ENCODE measurements around the gene PPP1CA.
A peak's percentile ranks its signal among the peaks of the same experiment; 100 is the strongest.
"Not testable (repeated sequence)": the region's sequence is repeated elsewhere in the genome, so short reads cannot be mapped to it uniquely, and the experiment has no call there.

The PPP1CA gene

GRCh38 chr11:67434395-67434881 is 32.8 kb upstream of the PPP1CA start:
- no peak for DNase-seq

- no peak for DNase-seq
Observed at GRCh38 chr11:67433536-67434394, 32.1 kb upstream of the PPP1CA start.

- no peak for DNase-seq
Observed at GRCh38 chr11:67432655-67433349, 31.1 kb upstream of the PPP1CA start.

DNA sequence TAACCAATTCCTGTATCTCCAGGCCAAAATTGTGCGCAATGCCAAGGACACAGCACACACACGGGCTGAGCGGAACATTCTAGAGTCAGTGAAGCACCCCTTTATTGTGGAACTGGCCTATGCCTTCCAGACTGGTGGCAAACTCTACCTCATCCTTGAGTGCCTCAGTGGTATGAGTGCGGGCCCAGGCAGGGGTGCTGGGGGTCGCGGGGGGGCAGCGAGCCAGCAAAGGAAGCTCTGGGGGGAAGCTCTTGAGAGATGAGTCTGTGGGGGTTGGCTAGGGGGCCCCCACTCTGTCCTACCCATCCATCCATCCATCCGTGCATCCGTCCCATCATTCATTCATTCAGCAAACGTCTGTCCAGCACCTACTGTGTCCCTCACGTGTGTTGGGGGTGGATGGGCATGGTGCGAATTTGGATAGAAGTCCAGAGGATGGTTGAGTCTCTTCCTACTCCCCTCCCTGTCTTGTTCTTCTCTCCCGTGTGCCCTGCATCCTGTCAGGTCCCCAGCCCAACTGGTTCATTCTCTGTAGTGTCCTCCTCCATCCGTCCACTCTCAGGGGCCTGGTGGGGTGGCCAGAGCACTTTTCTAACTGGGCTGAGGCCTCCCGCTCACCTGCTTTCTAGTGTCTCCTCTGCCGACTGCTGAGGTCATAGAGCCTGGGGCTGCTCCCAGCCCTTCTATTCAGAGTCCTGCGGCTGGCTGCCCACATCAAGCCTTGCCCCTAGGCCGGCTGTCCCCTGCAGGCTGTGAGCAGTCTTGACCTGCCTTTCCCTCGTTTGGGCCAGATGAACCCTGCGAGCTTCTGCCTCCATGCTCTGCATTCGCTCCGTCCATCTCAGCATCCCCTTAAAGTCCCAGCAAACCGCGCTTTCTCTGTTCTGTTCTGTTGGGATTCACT is 29.9 kb upstream of the PPP1CA start:
- no peak for DNase-seq

DNA sequence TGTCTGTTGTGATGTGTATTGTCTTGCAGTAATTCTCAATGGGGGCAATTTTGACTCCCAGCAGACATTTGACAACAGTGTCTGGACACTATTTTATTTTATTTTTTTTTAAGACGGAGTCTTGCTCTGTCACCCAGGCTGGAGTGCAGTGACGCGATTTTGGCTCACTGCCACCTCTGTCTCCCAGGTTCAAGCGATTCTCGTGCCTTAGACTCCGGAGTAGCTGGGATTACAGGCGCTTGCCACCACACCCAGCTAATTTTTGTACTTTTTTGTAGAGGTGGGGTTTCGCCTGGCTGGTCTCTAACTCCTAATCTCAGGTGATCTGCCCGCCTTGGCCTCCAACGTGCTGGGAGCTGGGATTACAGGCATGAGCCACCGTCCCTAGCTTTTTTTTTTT is 28.1 kb upstream of the PPP1CA start:
- no peak for DNase-seq

GRCh38 chr11:67429038-67429668 is 27.5 kb upstream of the PPP1CA start:
- no peak for DNase-seq

DNA sequence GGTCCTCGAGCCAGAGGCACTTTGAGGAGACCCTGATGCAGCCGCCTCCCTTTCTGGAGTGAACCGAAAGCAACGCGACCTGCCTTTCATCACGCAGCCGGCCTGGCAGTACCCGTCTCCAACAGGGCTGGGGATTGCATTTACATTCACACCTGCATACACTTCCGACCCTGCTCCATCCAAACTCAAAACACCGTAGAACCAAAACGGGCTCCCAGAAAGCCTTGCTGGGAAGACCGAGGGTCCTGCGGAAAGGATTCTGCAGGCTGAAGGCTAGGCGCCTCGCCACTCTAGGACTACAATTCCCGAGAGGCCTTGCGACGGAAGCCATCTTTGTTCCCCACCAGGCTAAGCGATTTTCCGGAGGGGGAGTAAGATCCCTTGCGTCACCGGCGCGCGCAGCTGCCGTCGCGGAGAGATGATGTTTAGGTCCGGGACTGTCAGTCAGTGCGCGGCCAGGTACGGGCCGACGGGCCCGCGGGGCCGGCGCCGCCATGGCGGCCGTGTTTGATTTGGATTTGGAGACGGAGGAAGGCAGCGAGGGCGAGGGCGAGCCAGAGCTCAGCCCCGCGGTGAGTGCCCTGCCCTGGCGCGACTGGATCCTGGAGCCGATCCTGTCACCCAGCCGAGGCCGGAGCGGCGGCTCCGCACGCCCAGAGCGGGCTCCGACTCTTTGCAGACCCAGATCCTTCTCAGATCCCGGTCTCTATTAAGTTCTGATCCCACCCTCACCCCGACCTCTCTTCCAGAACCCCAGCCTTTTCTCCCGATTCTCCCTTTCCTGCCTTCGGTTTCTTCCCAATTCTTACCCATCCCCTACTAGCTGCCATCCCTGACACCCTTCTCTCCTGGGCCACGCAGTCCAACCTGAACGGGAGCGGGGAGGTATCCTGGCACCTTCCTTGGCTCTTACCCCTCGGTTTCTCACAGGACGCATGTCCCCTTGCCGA is 26.7 kb upstream of the PPP1CA start, which contains the start of gene RPS6KB2:
TSS of gene RPS6KB2 (plus strand) at position 443 of the 950 bp plus-strand sequence. CDS start at position 495, 52 bp downstream.
- DNase-seq: peak; percentile 97 to 99 (median 97)

DNA sequence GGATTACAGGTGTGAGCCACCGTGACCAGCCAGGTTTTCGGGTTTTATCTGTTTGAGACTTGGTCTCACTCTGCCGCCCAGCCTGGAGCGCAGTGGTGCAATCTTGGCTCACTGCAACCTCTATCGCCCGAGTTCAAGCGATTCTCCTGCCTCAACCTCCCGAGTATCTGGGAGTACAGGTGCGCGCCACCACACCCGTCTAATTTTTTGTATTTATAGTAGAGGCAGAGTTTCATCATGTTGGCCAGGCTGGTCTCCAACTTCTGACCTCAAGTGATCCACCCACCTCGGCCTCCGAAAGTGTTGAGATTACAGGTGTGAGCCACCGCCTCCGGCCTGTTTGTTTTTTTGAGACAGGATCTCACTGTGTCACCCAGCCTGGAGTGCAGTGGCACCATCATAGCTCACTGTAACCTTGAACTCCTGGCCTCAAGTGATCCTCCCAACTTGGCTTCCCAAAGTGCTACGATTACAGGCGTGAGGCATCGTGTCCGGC is 25.8 kb upstream of the PPP1CA start:
- DNase-seq: not testable (repeated sequence)

DNA sequence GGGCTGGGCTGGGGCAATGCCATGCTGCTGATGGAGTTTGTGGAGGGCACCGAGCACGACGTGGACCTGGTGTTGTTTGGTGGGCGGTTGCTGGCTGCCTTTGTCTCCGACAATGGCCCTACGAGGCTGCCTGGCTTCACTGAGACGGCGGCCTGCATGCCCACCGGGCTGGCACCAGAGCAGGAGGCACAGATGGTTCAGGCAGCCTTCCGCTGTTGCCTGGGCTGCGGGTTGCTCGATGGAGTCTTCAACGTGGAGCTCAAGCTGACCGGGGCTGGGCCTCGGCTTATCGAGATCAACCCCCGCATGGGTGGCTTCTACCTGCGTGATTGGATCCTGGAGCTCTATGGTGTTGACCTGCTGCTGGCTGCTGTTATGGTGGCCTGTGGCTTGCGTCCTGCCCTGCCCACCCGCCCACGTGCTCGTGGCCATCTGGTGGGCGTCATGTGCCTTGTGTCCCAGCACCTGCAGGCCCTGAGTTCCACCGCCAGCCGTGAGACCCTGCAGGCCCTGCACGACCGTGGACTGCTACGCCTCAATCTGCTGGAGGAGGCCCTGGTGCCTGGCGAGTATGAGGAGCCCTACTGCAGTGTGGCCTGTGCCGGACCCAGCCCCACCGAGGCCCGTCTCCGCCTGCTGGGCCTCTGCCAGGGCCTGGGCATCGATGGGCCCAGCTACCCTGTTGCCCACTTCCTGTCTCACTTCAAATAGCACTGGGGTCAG is 22.4 kb upstream of the PPP1CA start:
- DNase-seq: no peak

GRCh38 chr11:67423466-67423865 is 21.8 kb upstream of the PPP1CA start:
- DNase-seq: no peak

- no peak for DNase-seq
Observed at GRCh38 chr11:67422891-67423290, 21.2 kb upstream of the PPP1CA start.

- no peak for DNase-seq
Observed at GRCh38 chr11:67421430-67422031, 19.9 kb upstream of the PPP1CA start.

DNA sequence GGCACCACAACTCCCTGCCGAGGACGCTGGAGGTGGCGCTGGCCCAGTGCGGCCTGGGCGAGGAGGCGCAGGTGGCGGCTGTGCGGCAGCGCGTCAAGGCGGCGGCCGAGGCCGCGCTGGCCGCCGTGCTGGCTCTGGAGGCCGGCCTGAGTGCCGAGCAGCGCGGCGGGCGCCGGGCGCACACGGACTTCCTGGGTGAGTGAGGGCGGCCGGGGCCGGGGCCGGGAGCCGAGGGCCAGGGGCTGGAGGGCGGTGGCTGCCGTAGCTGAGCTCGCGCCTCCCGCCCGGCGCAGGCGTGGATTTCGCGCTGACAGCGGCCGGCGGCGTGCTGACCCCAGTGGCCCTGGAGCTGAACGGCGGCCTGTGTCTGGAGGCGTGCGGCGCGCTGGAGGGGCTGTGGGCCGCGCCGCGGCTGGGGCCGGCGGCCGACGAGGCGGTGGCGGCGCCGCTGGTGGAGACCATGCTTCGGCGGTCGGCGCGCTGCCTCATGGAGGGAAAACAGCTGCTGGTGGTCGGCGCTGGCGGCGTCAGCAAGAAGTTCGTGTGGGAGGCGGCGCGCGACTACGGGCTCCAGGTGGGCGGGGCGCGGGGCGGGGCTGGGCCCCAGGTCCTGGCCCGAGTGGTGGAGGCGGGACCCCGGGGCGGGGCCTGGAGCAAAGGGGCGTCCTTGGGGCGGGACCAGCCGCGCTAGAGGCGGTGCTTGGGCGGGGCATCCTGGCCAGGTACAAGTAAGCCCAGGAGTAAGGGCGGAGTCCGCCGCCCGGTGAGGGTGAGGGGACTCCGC is 19.2 kb upstream of the PPP1CA start:
- DNase-seq: peak; percentile 94 to 97 (median 97)

DNA sequence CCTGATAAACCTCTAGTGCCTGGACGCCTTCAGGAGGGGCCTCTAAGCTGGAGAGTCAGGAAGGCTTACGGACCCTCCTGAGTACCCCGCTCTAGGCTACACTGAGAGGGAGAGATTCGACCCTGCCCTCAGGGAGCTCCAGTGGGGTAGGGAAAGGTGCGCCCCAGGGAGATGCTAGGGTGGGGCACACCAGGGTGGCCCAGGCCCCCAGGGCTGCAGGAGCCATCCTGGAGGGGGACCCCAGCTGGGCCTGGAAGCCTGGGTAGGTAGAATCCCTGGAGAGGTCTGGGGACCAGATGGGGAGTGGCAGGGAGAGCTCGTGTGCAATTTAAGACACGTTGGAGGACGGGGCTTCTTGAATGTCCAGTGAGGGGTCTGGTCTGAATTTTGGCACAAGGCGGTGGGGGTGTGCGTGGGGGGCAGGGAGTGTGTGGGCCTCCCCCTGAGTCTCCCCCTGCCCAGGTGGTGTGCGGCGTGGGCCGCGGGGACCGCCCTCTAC is 18.5 kb upstream of the PPP1CA start:
- no peak for DNase-seq

GRCh38 chr11:67419325-67420049 is 17.8 kb upstream of the PPP1CA start:
- no peak for DNase-seq

DNA sequence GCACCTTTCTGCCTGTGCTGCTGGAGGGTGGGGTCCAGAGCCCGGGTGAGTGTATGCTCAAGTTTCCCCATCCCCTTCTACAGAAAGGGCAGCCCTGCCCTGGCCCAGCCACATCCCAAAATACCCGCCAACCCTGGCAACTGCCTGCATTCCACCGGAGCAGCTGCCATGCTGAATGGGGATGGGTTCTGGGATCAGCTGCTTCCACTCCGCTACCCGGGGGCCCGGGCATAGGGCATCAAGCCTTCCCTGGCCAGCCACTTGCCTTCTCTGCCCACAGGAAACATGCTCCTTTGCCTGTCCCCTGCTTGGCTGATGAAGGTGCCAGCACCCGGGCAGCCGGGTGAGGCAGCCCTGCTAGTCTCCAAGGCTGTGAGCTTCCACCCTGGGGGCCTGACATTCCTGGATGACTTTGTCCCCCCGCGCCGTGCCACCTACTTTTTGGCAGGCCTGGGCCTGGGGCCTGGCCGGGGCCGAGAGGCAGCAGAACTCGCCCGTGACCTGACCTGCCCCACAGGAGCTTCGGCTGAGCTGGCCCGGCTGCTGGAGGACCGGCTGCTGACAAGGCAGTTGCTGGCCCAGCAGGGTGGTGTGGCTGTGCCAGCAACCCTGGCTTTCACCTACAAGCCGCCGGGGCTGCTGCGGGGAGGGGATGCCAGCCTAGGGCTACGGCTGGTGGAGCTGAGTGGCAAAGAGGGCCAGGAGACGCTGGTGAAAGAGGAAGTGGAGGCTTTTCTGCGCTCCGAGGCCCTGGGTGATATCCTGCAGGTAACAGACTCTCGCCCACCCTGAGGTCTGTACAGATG is 17.0 kb upstream of the PPP1CA start:
- DNase-seq: no peak

DNA sequence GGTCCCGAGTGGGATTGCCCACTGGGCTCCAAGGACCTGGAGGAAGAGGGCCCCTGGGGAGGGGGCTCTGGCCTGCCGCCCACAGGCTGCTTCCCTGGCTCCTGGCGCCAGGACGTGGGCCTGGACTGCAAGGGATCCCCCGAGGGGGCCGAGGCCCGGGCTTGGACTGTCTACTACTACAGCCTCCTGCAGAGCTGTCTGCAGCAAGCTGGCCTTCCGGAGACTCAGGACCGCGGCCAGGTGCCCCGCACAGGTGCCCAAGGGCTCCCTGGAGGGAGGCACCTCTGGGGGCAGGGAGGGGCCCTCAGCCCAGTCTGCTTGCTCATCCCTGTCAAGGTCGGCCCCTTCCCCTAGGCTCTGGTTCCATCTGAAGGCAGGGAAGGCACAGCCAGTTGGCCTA is 15.8 kb upstream of the PPP1CA start:
- no peak for DNase-seq
